Measurements from ENCODE around the gene ORAI1.
"Not testable (repeated sequence)": the region's sequence is repeated elsewhere in the genome, so short reads cannot be mapped to it uniquely, and the experiment has no call there.

Gene ORAI1

GRCh38 chr12:121608301-121608700 lies 18.0 kb upstream of the ORAI1 start:
- DNase-seq: no peak

- no peak for DNase-seq
Measured at GRCh38 chr12:121610239-121611149, 15.8 kb upstream of the ORAI1 start.

- DNase-seq: no peak
Measured at GRCh38 chr12:121611306-121611705, 15.0 kb upstream of the ORAI1 start.

GRCh38 chr12:121613462-121613861 lies 12.9 kb upstream of the ORAI1 start:
- no peak for DNase-seq

GRCh38 chr12:121614872-121615467 lies 11.4 kb upstream of the ORAI1 start:
- DNase-seq: no peak

- DNase-seq: no peak
Measured at GRCh38 chr12:121618659-121619233, 7.6 kb upstream of the ORAI1 start.

GRCh38 chr12:121620333-121620891 lies 5.9 kb upstream of the ORAI1 start:
- no peak for DNase-seq

- DNase-seq: no peak
Measured at GRCh38 chr12:121626853-121627640, 717 bp downstream of the ORAI1 start.

- no peak for DNase-seq
Measured at GRCh38 chr12:121628037-121628436, 1.7 kb downstream of the ORAI1 start.

GRCh38 chr12:121628536-121628935 lies 2.2 kb downstream of the ORAI1 start:
- DNase-seq: no peak

- DNase-seq: no peak
Measured at GRCh38 chr12:121630791-121631355, 4.5 kb downstream of the ORAI1 start.

- DNase-seq: no peak
Measured at GRCh38 chr12:121632069-121632970, 6.0 kb downstream of the ORAI1 start.

- not testable (repeated sequence) for DNase-seq
Measured at GRCh38 chr12:121633833-121634196, 7.5 kb downstream of the ORAI1 start.

- no peak for DNase-seq
Measured at GRCh38 chr12:121634836-121635235, 8.5 kb downstream of the ORAI1 start.

- no peak for DNase-seq
Measured at GRCh38 chr12:121637231-121637914, 11.0 kb downstream of the ORAI1 start.

GRCh38 chr12:121638298-121639202 lies 12.2 kb downstream of the ORAI1 start:
- no peak for DNase-seq

GRCh38 chr12:121641343-121641630 lies 15.0 kb downstream of the ORAI1 start:
- DNase-seq: no peak

GRCh38 chr12:121648458-121649028 lies 22.2 kb downstream of the ORAI1 start:
- DNase-seq: no peak

- DNase-seq: no peak
Measured at GRCh38 chr12:121649322-121649721, 23.0 kb downstream of the ORAI1 start.
